ENCODE measurements around the gene MAPK1IP1L. TPM values are rescaled to one million over a fixed set of nuclear protein-coding genes. Genes with fewer than 3 reads are reported as not detected.

The MAPK1IP1L gene
- total and polyA plus RNA-seq, 2 of the 13 experiments (the other 11 are each of a cell fraction or from before 2014, with no cell fraction given) = 27.8 to 68.4 TPM

DNA sequence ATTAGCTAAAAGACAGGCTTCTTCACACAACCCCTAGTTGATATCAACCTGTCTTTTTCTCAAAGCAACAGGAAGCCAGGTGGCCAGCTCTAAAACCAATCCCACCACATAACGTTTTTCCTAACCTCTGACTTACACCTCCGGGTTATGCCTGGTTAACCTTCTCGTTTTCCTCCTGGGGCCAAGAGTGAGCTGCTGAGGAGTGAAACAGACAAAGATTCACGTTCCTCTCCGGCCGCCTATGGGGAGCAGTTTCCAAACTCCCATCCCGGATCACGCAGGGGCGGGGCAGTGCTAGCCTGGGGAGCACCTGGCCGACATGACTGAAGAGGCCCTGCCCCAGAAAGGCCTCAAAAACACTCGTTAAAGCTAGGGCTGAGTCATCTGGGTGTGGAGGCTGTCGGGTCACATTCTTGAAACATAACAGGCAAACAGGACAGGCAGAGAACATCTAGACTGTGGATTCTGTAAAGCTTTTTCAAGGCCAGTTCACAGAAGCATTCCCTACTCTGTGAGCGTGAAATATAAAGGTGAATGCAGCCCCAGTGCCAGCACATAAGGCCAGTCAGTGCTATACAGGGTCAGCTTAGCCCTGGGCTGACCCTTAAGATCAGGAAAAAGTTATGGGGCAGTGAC is 51.7 kb downstream of the MAPK1IP1L start (continued):
- TF ChIP-seq, protein P1, sequence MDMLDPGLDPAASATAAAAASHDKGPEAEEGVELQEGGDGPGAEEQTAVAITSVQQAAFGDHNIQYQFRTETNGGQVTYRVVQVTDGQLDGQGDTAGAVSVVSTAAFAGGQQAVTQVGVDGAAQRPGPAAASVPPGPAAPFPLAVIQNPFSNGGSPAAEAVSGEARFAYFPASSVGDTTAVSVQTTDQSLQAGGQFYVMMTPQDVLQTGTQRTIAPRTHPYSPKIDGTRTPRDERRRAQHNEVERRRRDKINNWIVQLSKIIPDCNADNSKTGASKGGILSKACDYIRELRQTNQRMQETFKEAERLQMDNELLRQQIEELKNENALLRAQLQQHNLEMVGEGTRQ (IDR thresholded peaks at IDR 0.05; ENCODE audit: low read depth, low read length) = no peak
- TF ChIP-seq, protein P1 (CRISPR knock-in tag; IDR thresholded peaks at IDR 0.05; ENCODE audit: borderline replicate concordance) = no peak
- TF ChIP-seq MEF2D (CRISPR knock-in tag; IDR thresholded peaks at IDR 0.05) (peak; percentile 76; the same call in 1 of the 2 replicates), ZNF569 (CRISPR knock-in tag; IDR thresholded peaks at IDR 0.05; ENCODE audit: borderline replicate concordance) (no peak), PAX8 (CRISPR knock-in tag; IDR thresholded peaks at IDR 0.05; ENCODE audit: borderline replicate concordance) (no peak), ZNF572 (CRISPR knock-in tag; IDR thresholded peaks at IDR 0.05) (peak; percentile 70; the same call in 1 of the 2 replicates), TMF1 (CRISPR knock-in tag; IDR thresholded peaks at IDR 0.05; ENCODE audit: low read depth) (no peak), SSRP1 (CRISPR knock-in tag; IDR thresholded peaks at IDR 0.05) (no peak), ZC3H13 (CRISPR knock-in tag; IDR thresholded peaks at IDR 0.05) (no peak), AKAP8 (CRISPR knock-in tag; IDR thresholded peaks at IDR 0.05) (no peak), HOXA5 (CRISPR knock-in tag; IDR thresholded peaks at IDR 0.05) (no peak), ZBTB3 (CRISPR knock-in tag; IDR thresholded peaks at IDR 0.05; ENCODE audit: borderline replicate concordance, low read depth) (no peak), NCOR1 (IDR thresholded peaks at IDR 0.05; ENCODE audit: borderline replicate concordance, low read length) (no peak; the same call in 1 of the 2 replicates), CENPT (CRISPR knock-in tag; IDR thresholded peaks at IDR 0.05; ENCODE audit: low read depth) (no peak), SPEN (CRISPR knock-in tag; IDR thresholded peaks at IDR 0.05; ENCODE audit: low read depth) (peak; percentile 85), KLF15 (CRISPR knock-in tag; IDR thresholded peaks at IDR 0.05; ENCODE audit: borderline replicate concordance) (no peak), ESRRA (CRISPR knock-in tag; IDR thresholded peaks at IDR 0.05; ENCODE audit: low read depth) (0 out of 2 replicates have a peak, but pooled peaks have one; percentile 56)
- TF ChIP-seq, protein P2, sequence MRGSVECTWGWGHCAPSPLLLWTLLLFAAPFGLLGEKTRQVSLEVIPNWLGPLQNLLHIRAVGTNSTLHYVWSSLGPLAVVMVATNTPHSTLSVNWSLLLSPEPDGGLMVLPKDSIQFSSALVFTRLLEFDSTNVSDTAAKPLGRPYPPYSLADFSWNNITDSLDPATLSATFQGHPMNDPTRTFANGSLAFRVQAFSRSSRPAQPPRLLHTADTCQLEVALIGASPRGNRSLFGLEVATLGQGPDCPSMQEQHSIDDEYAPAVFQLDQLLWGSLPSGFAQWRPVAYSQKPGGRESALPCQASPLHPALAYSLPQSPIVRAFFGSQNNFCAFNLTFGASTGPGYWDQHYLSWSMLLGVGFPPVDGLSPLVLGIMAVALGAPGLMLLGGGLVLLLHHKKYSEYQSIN (CRISPR knock-in tag; IDR thresholded peaks at IDR 0.05; ENCODE audit: borderline replicate concordance) = no peak
- TF ChIP-seq, protein P3, sequence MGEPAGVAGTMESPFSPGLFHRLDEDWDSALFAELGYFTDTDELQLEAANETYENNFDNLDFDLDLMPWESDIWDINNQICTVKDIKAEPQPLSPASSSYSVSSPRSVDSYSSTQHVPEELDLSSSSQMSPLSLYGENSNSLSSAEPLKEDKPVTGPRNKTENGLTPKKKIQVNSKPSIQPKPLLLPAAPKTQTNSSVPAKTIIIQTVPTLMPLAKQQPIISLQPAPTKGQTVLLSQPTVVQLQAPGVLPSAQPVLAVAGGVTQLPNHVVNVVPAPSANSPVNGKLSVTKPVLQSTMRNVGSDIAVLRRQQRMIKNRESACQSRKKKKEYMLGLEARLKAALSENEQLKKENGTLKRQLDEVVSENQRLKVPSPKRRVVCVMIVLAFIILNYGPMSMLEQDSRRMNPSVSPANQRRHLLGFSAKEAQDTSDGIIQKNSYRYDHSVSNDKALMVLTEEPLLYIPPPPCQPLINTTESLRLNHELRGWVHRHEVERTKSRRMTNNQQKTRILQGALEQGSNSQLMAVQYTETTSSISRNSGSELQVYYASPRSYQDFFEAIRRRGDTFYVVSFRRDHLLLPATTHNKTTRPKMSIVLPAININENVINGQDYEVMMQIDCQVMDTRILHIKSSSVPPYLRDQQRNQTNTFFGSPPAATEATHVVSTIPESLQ (CRISPR knock-in tag; conservative IDR thresholded peaks at IDR 0.05) = no peak
- TF ChIP-seq, protein P4, sequence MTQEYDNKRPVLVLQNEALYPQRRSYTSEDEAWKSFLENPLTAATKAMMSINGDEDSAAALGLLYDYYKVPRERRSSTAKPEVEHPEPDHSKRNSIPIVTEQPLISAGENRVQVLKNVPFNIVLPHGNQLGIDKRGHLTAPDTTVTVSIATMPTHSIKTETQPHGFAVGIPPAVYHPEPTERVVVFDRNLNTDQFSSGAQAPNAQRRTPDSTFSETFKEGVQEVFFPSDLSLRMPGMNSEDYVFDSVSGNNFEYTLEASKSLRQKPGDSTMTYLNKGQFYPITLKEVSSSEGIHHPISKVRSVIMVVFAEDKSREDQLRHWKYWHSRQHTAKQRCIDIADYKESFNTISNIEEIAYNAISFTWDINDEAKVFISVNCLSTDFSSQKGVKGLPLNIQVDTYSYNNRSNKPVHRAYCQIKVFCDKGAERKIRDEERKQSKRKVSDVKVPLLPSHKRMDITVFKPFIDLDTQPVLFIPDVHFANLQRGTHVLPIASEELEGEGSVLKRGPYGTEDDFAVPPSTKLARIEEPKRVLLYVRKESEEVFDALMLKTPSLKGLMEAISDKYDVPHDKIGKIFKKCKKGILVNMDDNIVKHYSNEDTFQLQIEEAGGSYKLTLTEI (CRISPR knock-in tag; conservative IDR thresholded peaks at IDR 0.05) = no peak
- TF ChIP-seq, protein P5, sequence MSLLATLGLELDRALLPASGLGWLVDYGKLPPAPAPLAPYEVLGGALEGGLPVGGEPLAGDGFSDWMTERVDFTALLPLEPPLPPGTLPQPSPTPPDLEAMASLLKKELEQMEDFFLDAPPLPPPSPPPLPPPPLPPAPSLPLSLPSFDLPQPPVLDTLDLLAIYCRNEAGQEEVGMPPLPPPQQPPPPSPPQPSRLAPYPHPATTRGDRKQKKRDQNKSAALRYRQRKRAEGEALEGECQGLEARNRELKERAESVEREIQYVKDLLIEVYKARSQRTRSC (CRISPR knock-in tag; IDR thresholded peaks at IDR 0.05; ENCODE audit: low read depth) = no peak

Data from HepG2 (cell line).